Skeletal muscle satellite cell (primary cell): ENCODE data around the gene DLGAP4.

Source experiments
- H3K27me3 ChIP-seq: 2 replicates; pipeline ENCODE4 v1.7.0; 2013; ENCODE audit warnings: low read length; ENCODE audit not compliant: control insufficient read depth, insufficient read depth
- H3K36me3 ChIP-seq: 2 replicates; pipeline ENCODE4 v1.7.0; 2013; ENCODE audit warnings: mild to moderate bottlenecking, control low read depth, low read length; ENCODE audit not compliant: insufficient read depth
- H3K4me1 ChIP-seq: 2 replicates; pipeline ENCODE4 v1.7.0; 2013; ENCODE audit warnings: low read length; ENCODE audit not compliant: control insufficient read depth, insufficient read depth
- H3K4me2 ChIP-seq: 2 replicates; pipeline ENCODE4 v1.7.0; 2013; ENCODE audit warnings: mild to moderate bottlenecking, low read length
- H3K4me3 ChIP-seq: 2 replicates; pipeline ENCODE4 v1.7.0; 2013; ENCODE audit warnings: low read length
- H3K9ac ChIP-seq: 2 replicates; pipeline ENCODE4 v1.7.0; 2013; ENCODE audit warnings: mild to moderate bottlenecking, low read depth, low read length, moderate library complexity
- H3K9me3 ChIP-seq: replicated peaks from 2 replicates; pipeline ENCODE4 v1.7.0; 2013; ENCODE audit warnings: mild to moderate bottlenecking, control low read depth, low read length

DLGAP4 gene

GRCh38 chr20:36398515-36398914 lies 92.4 kb downstream of the DLGAP4 start:
- Histone ChIP-seq H3K27me3 (peaks cover 53% of the 10 kb centered on the region), H3K4me3 (no peak overlapping the region), H3K4me1 (no peaks in the 10 kb centered on the region), H3K4me2 (no peak overlapping the region), H3K36me3 (no peaks in the 10 kb centered on the region), H3K9ac (no peak overlapping the region), H3K9me3 (no peaks in the 10 kb centered on the region)

- H3K36me3 ChIP-seq: no peaks in the 10 kb centered on the region
- H3K9me3 ChIP-seq: no peaks in the 10 kb centered on the region
- H3K27me3 ChIP-seq: peaks cover 58% of the 10 kb centered on the region
- no peak overlapping the region for H3K4me2 ChIP-seq
- no peaks in the 10 kb centered on the region for H3K4me1 ChIP-seq
- no peak overlapping the region for H3K9ac ChIP-seq
- H3K4me3 ChIP-seq: no peak overlapping the region
Observed at GRCh38 chr20:36399147-36399968, 93.2 kb downstream of the DLGAP4 start.

- Histone ChIP-seq H3K4me2 (no peak overlapping the region), H3K9me3 (no peaks in the 10 kb centered on the region), H3K36me3 (no peaks in the 10 kb centered on the region), H3K27me3 (peaks cover 59% of the 10 kb centered on the region), H3K4me1 (no peaks in the 10 kb centered on the region), H3K4me3 (no peak overlapping the region), H3K9ac (no peak overlapping the region)
Observed at GRCh38 chr20:36399969-36400545, 93.9 kb downstream of the DLGAP4 start.

- Histone ChIP-seq H3K4me3 (no peak overlapping the region), H3K9ac (no peak overlapping the region), H3K4me1 (no peaks in the 10 kb centered on the region), H3K4me2 (no peak overlapping the region), H3K9me3 (no peaks in the 10 kb centered on the region), H3K27me3 (peaks cover 62% of the 10 kb centered on the region), H3K36me3 (no peaks in the 10 kb centered on the region)
Observed at GRCh38 chr20:36400909-36401735, 95.0 kb downstream of the DLGAP4 start.

- peaks cover 2% of the 10 kb centered on the region for H3K4me1 ChIP-seq
- H3K27me3 ChIP-seq: peaks cover 62% of the 10 kb centered on the region
- no peaks in the 10 kb centered on the region for H3K36me3 ChIP-seq
- H3K9me3 ChIP-seq: no peaks in the 10 kb centered on the region
- H3K9ac ChIP-seq: no peak overlapping the region
- no peak overlapping the region for H3K4me3 ChIP-seq
- no peak overlapping the region for H3K4me2 ChIP-seq
Observed at GRCh38 chr20:36402708-36403107, 96.6 kb downstream of the DLGAP4 start.

GRCh38 chr20:36404435-36404978 lies 98.4 kb downstream of the DLGAP4 start:
- H3K4me1 ChIP-seq: peaks cover 10% of the 10 kb centered on the region
- no peak overlapping the region for H3K4me3 ChIP-seq
- no peaks in the 10 kb centered on the region for H3K36me3 ChIP-seq
- no peaks in the 10 kb centered on the region for H3K9me3 ChIP-seq
- H3K27me3 ChIP-seq: peaks cover 52% of the 10 kb centered on the region
- H3K9ac ChIP-seq: no peak overlapping the region
- no peak overlapping the region for H3K4me2 ChIP-seq

- no peak overlapping the region for H3K4me2 ChIP-seq
- no peaks in the 10 kb centered on the region for H3K9me3 ChIP-seq
- H3K27me3 ChIP-seq: peaks cover 44% of the 10 kb centered on the region
- peaks cover 10% of the 10 kb centered on the region for H3K4me1 ChIP-seq
- H3K9ac ChIP-seq: no peak overlapping the region
- no peaks in the 10 kb centered on the region for H3K36me3 ChIP-seq
- no peak overlapping the region for H3K4me3 ChIP-seq
Observed at GRCh38 chr20:36405255-36405654, 99.1 kb downstream of the DLGAP4 start.

GRCh38 chr20:36407199-36407733 lies 101.1 kb downstream of the DLGAP4 start:
- Histone ChIP-seq H3K4me2 (no peak overlapping the region), H3K4me1 (peaks cover 10% of the 10 kb centered on the region), H3K36me3 (no peaks in the 10 kb centered on the region), H3K9me3 (no peaks in the 10 kb centered on the region), H3K27me3 (peaks cover 28% of the 10 kb centered on the region), H3K4me3 (no peak overlapping the region), H3K9ac (no peak overlapping the region)

GRCh38 chr20:36408219-36408618 lies 102.1 kb downstream of the DLGAP4 start:
- Histone ChIP-seq H3K27me3 (peaks cover 22% of the 10 kb centered on the region), H3K36me3 (no peaks in the 10 kb centered on the region), H3K9me3 (no peaks in the 10 kb centered on the region), H3K4me1 (peaks cover 10% of the 10 kb centered on the region), H3K4me3 (no peak overlapping the region), H3K9ac (no peak overlapping the region), H3K4me2 (peak overlapping the region; percentile 22)

GRCh38 chr20:36411861-36412454 lies 105.8 kb downstream of the DLGAP4 start:
- Histone ChIP-seq H3K9ac (no peak overlapping the region), H3K4me2 (no peak overlapping the region), H3K4me3 (no peak overlapping the region), H3K4me1 (peaks cover 10% of the 10 kb centered on the region), H3K9me3 (no peaks in the 10 kb centered on the region), H3K36me3 (no peaks in the 10 kb centered on the region), H3K27me3 (peaks cover 28% of the 10 kb centered on the region)
